Measurements from ENCODE around the gene UBA52.
"Not testable (repeated sequence)": the region's sequence is repeated elsewhere in the genome, so short reads cannot be mapped to it uniquely, and the experiment has no call there.

The UBA52 gene

GRCh38 chr19:18594096-18594823 lies 22.6 kb downstream of the UBA52 start:
- no peak overlapping the region for H3K27ac Mint-ChIP-seq
- H3K9me3 Mint-ChIP-seq: no peaks in the 10 kb centered on the region
- peak overlapping the region; percentile 72 for H3K4me3 Mint-ChIP-seq
- peaks cover 16% of the 10 kb centered on the region for H3K27me3 Mint-ChIP-seq (ENCODE audit: low read depth)
- peaks cover 20% of the 10 kb centered on the region for H3K4me1 Mint-ChIP-seq (ENCODE audit: low read depth)
- peaks cover 12% of the 10 kb centered on the region for H3K36me3 Mint-ChIP-seq (ENCODE audit: low read depth)

GRCh38 chr19:18594824-18595373 lies 23.2 kb downstream of the UBA52 start:
- H3K27ac Mint-ChIP-seq: no peak overlapping the region
- H3K4me1 Mint-ChIP-seq (ENCODE audit: low read depth): peaks cover 16% of the 10 kb centered on the region
- peaks cover 9% of the 10 kb centered on the region for H3K36me3 Mint-ChIP-seq (ENCODE audit: low read depth)
- H3K27me3 Mint-ChIP-seq (ENCODE audit: low read depth): peaks cover 16% of the 10 kb centered on the region
- H3K4me3 Mint-ChIP-seq: peak overlapping the region; percentile 72
- H3K9me3 Mint-ChIP-seq: no peaks in the 10 kb centered on the region

- H3K27me3 Mint-ChIP-seq (ENCODE audit: low read depth): peaks cover 16% of the 10 kb centered on the region
- H3K4me3 Mint-ChIP-seq: no peak overlapping the region
- H3K9me3 Mint-ChIP-seq: no peaks in the 10 kb centered on the region
- peaks cover 13% of the 10 kb centered on the region for H3K4me1 Mint-ChIP-seq (ENCODE audit: low read depth)
- H3K27ac Mint-ChIP-seq: no peak overlapping the region
- H3K36me3 Mint-ChIP-seq (ENCODE audit: low read depth): peaks cover 7% of the 10 kb centered on the region
These were observed 23.8 kb downstream of the UBA52 start for GRCh38 chr19:18595475-18595874.

- Mint-ChIP-seq H3K4me3 (no peak overlapping the region), H3K4me1 (ENCODE audit: low read depth) (peaks cover 10% of the 10 kb centered on the region), H3K36me3 (ENCODE audit: low read depth) (peaks cover 2% of the 10 kb centered on the region), H3K9me3 (no peaks in the 10 kb centered on the region), H3K27ac (no peak overlapping the region), H3K27me3 (ENCODE audit: low read depth) (peaks cover 19% of the 10 kb centered on the region)
These were observed 25.1 kb downstream of the UBA52 start for GRCh38 chr19:18596752-18597157.

- H3K27ac Mint-ChIP-seq: no peak overlapping the region
- peaks cover 2% of the 10 kb centered on the region for H3K36me3 Mint-ChIP-seq (ENCODE audit: low read depth)
- peaks cover 29% of the 10 kb centered on the region for H3K27me3 Mint-ChIP-seq (ENCODE audit: low read depth)
- peaks cover 11% of the 10 kb centered on the region for H3K4me1 Mint-ChIP-seq (ENCODE audit: low read depth)
- H3K4me3 Mint-ChIP-seq: no peak overlapping the region
- no peaks in the 10 kb centered on the region for H3K9me3 Mint-ChIP-seq
These were observed 26.4 kb downstream of the UBA52 start for GRCh38 chr19:18597809-18598660.

- Mint-ChIP-seq H3K4me3 (no peak overlapping the region), H3K27ac (no peak overlapping the region), H3K36me3 (ENCODE audit: low read depth) (peaks cover 2% of the 10 kb centered on the region), H3K27me3 (ENCODE audit: low read depth) (peaks cover 36% of the 10 kb centered on the region), H3K9me3 (no peaks in the 10 kb centered on the region), H3K4me1 (ENCODE audit: low read depth) (peaks cover 7% of the 10 kb centered on the region)
These were observed 27.8 kb downstream of the UBA52 start for GRCh38 chr19:18599485-18599884.

GRCh38 chr19:18600692-18601397 lies 29.2 kb downstream of the UBA52 start:
- not testable (repeated sequence) for H3K4me1 Mint-ChIP-seq (ENCODE audit: low read depth); H3K9me3 Mint-ChIP-seq; H3K27ac Mint-ChIP-seq; H3K4me3 Mint-ChIP-seq; H3K36me3 Mint-ChIP-seq (ENCODE audit: low read depth)
- peaks cover 40% of the 10 kb centered on the region for H3K27me3 Mint-ChIP-seq (ENCODE audit: low read depth)

- Mint-ChIP-seq H3K4me3 (no peak overlapping the region), H3K27me3 (ENCODE audit: low read depth) (peaks cover 37% of the 10 kb centered on the region), H3K36me3 (ENCODE audit: low read depth) (no peaks in the 10 kb centered on the region)
These were observed 30.2 kb downstream of the UBA52 start for GRCh38 chr19:18601875-18602274.

GRCh38 chr19:18603255-18603957 lies 31.7 kb downstream of the UBA52 start:
- peaks cover 53% of the 10 kb centered on the region for H3K27me3 Mint-ChIP-seq (ENCODE audit: low read depth)
- H3K4me1 Mint-ChIP-seq (ENCODE audit: low read depth): peaks cover 1% of the 10 kb centered on the region
- no peaks in the 10 kb centered on the region for H3K9me3 Mint-ChIP-seq
- H3K27ac Mint-ChIP-seq: no peak overlapping the region
- H3K4me3 Mint-ChIP-seq: no peak overlapping the region
- H3K36me3 Mint-ChIP-seq (ENCODE audit: low read depth): no peaks in the 10 kb centered on the region

More at GRCh38 chr19:18601875-18602274, 30.2 kb downstream of the UBA52 start:
- H3K9me3 Mint-ChIP-seq: no peaks in the 10 kb centered on the region
- H3K27ac Mint-ChIP-seq: no peak overlapping the region
- H3K4me1 Mint-ChIP-seq (ENCODE audit: low read depth): peaks cover 1% of the 10 kb centered on the region

GRCh38 chr19:18603958-18604819 lies 32.5 kb downstream of the UBA52 start:
- H3K4me3 Mint-ChIP-seq: no peak overlapping the region
- no peaks in the 10 kb centered on the region for H3K36me3 Mint-ChIP-seq (ENCODE audit: low read depth)

GRCh38 chr19:18604820-18605159 lies 33.1 kb downstream of the UBA52 start:
- Mint-ChIP-seq H3K9me3 (no peaks in the 10 kb centered on the region), H3K4me3 (no peak overlapping the region), H3K27me3 (ENCODE audit: low read depth) (peaks cover 64% of the 10 kb centered on the region), H3K36me3 (ENCODE audit: low read depth) (no peaks in the 10 kb centered on the region), H3K4me1 (ENCODE audit: low read depth) (peaks cover 1% of the 10 kb centered on the region), H3K27ac (no peak overlapping the region)

More at GRCh38 chr19:18603958-18604819, 32.5 kb downstream of the UBA52 start:
- Mint-ChIP-seq H3K9me3 (no peaks in the 10 kb centered on the region), H3K4me1 (ENCODE audit: low read depth) (peaks cover 1% of the 10 kb centered on the region), H3K27me3 (ENCODE audit: low read depth) (peaks cover 58% of the 10 kb centered on the region), H3K27ac (no peak overlapping the region)

- no peak overlapping the region for H3K27ac Mint-ChIP-seq
- H3K9me3 Mint-ChIP-seq: no peaks in the 10 kb centered on the region
- H3K4me3 Mint-ChIP-seq: no peak overlapping the region
- H3K27me3 Mint-ChIP-seq (ENCODE audit: low read depth): peaks cover 67% of the 10 kb centered on the region
- no peaks in the 10 kb centered on the region for H3K36me3 Mint-ChIP-seq (ENCODE audit: low read depth)
- H3K4me1 Mint-ChIP-seq (ENCODE audit: low read depth): peaks cover 1% of the 10 kb centered on the region
These were observed 33.5 kb downstream of the UBA52 start for GRCh38 chr19:18605196-18605545.

- Mint-ChIP-seq H3K36me3 (ENCODE audit: low read depth) (no peaks in the 10 kb centered on the region), H3K27ac (no peak overlapping the region), H3K9me3 (no peaks in the 10 kb centered on the region), H3K27me3 (ENCODE audit: low read depth) (peaks cover 70% of the 10 kb centered on the region), H3K4me3 (no peak overlapping the region), H3K4me1 (ENCODE audit: low read depth) (peaks cover 1% of the 10 kb centered on the region)
These were observed 34.1 kb downstream of the UBA52 start for GRCh38 chr19:18605546-18606280.
